HG02623 (cell line): ENCODE data around the gene FAM107B.

ENCODE experiments used
- ATAC-seq: cut with Tn5 transposase; IDR thresholded peaks from one replicate; pipeline ENCODE4 v1.9.1; 2021; ENCODE audit warnings: moderate library complexity; ENCODE audit not compliant: unreplicated experiment

FAM107B gene

GRCh38 chr10:14779001-14779651 lies 4.4 kb upstream of the FAM107B start:
- no peak for ATAC-seq

- no peak for ATAC-seq
Measured at GRCh38 chr10:14776546-14776945, 1.8 kb upstream of the FAM107B start.

- ATAC-seq, result no peak
Measured at GRCh38 chr10:14775656-14776055, 959 bp upstream of the FAM107B start.

- no peak for ATAC-seq
Measured at GRCh38 chr10:14774214-14774580, 500 bp downstream of the FAM107B start.

- no peak for ATAC-seq
Measured at GRCh38 chr10:14773551-14774213, 1.0 kb downstream of the FAM107B start.

- no peak for ATAC-seq
Measured at GRCh38 chr10:14772399-14772798, 2.3 kb downstream of the FAM107B start.

- no peak for ATAC-seq
Measured at GRCh38 chr10:14770927-14771326, 3.8 kb downstream of the FAM107B start.

GRCh38 chr10:14761372-14761771 lies 13.3 kb downstream of the FAM107B start:
- ATAC-seq, result no peak

- ATAC-seq, result no peak
Measured at GRCh38 chr10:14758994-14759664, 15.6 kb downstream of the FAM107B start.

GRCh38 chr10:14758451-14758850 lies 16.2 kb downstream of the FAM107B start:
- ATAC-seq, result no peak

- no peak for ATAC-seq
Measured at GRCh38 chr10:14757986-14758385, 16.7 kb downstream of the FAM107B start.

- no peak for ATAC-seq
Measured at GRCh38 chr10:14757394-14757793, 17.3 kb downstream of the FAM107B start.

GRCh38 chr10:14753441-14753840 lies 21.3 kb downstream of the FAM107B start:
- ATAC-seq, result no peak

- ATAC-seq, result no peak
Measured at GRCh38 chr10:14751921-14752320, 22.8 kb downstream of the FAM107B start.

- no peak for ATAC-seq
Measured at GRCh38 chr10:14751014-14751896, 23.4 kb downstream of the FAM107B start.

- no peak for ATAC-seq
Measured at GRCh38 chr10:14749070-14749809, 25.5 kb downstream of the FAM107B start.

- ATAC-seq, result no peak
Measured at GRCh38 chr10:14748441-14748840, 26.3 kb downstream of the FAM107B start.

- ATAC-seq, result peak; percentile 82
Measured at GRCh38 chr10:14742815-14743214, 31.9 kb downstream of the FAM107B start.

GRCh38 chr10:14742382-14742781 lies 32.3 kb downstream of the FAM107B start:
- no peak for ATAC-seq

- no peak for ATAC-seq
Measured at GRCh38 chr10:14740684-14741247, 33.9 kb downstream of the FAM107B start.
